Astrocyte (in vitro differentiated cells and primary cell): ENCODE measurements around the gene EIF2D. TPM values are rescaled to one million over a fixed set of nuclear protein-coding genes. Genes with fewer than 3 reads are reported as not detected.
"Not testable (repeated sequence)": the region's sequence is repeated elsewhere in the genome, so short reads cannot be mapped to it uniquely, and the experiment has no call there.

Experiments used
- DNase-seq: peaks from one replicate; pipeline ENCODE4 v3.0.0-alpha.2; 2010; ENCODE audit warnings: low read depth
- FAIRE-seq: peaks from 2 replicates; lab custom pipeline; 2011; peaks lifted over from hg19 to GRCh38; lab: Jason Lieb, UNC
- H2AFZ ChIP-seq: 2 replicates; pipeline ENCODE4 v1.6.0; 2012; ENCODE audit warnings: low read depth, low read length, inconsistent platforms
- H3K27ac ChIP-seq: 2 replicates; pipeline ENCODE4 v1.5.1; 2011; ENCODE audit warnings: low read depth, low read length, inconsistent platforms
- H3K27me3 ChIP-seq: 2 replicates; pipeline ENCODE4 v1.6.0; 2011; ENCODE audit warnings: low read length, inconsistent platforms; ENCODE audit not compliant: insufficient read depth
- H3K36me3 ChIP-seq: 2 replicates; pipeline ENCODE4 v1.5.1; 2011; ENCODE audit warnings: low read length, inconsistent platforms; ENCODE audit not compliant: insufficient read depth
- H3K4me1 ChIP-seq: 2 replicates; pipeline ENCODE4 v1.5.1; 2011; ENCODE audit warnings: low read length, inconsistent platforms; ENCODE audit not compliant: insufficient read depth
- H3K4me2 ChIP-seq: 2 replicates; pipeline ENCODE4 v1.6.0; 2012; ENCODE audit warnings: low read length, inconsistent platforms
- H3K4me3 ChIP-seq: 2 replicates; pipeline ENCODE4 v1.5.1; 2011; ENCODE audit warnings: low read depth, mild to moderate bottlenecking, low read length, inconsistent platforms; ENCODE audit not compliant: insufficient read depth
- H3K79me2 ChIP-seq: 2 replicates; pipeline ENCODE4 v1.6.0; 2012; ENCODE audit warnings: mild to moderate bottlenecking, low read length, inconsistent platforms; ENCODE audit not compliant: insufficient read depth
- H3K9ac ChIP-seq: 2 replicates; pipeline ENCODE4 v1.6.0; 2012; ENCODE audit warnings: mild to moderate bottlenecking, low read length, inconsistent platforms
- H3K9me3 ChIP-seq: 2 replicates; pipeline ENCODE4 v1.5.1; 2012; ENCODE audit warnings: low read depth, mild to moderate bottlenecking, low read length, inconsistent platforms; ENCODE audit not compliant: insufficient read depth
- H4K20me1 ChIP-seq: 2 replicates; pipeline ENCODE4 v1.6.0; 2012; ENCODE audit warnings: low read length, inconsistent platforms; ENCODE audit not compliant: insufficient read depth
- H3K27ac Mint-ChIP-seq: one replicate; pipeline ENCODE4 v1.8.0; 2021; ENCODE audit warnings: mild to moderate bottlenecking, mixed read lengths; ENCODE audit not compliant: unreplicated experiment
- H3K27me3 Mint-ChIP-seq: one replicate; pipeline ENCODE4 v1.8.0; 2021; ENCODE audit warnings: low read depth, mixed read lengths; ENCODE audit not compliant: unreplicated experiment
- H3K36me3 Mint-ChIP-seq: one replicate; pipeline ENCODE4 v1.8.0; 2021; ENCODE audit warnings: low read depth, mixed read lengths; ENCODE audit not compliant: unreplicated experiment
- H3K4me1 Mint-ChIP-seq: one replicate; pipeline ENCODE4 v1.8.0; 2021; ENCODE audit warnings: low read depth, mixed read lengths; ENCODE audit not compliant: unreplicated experiment
- H3K4me3 Mint-ChIP-seq: one replicate; pipeline ENCODE4 v1.8.0; 2021; ENCODE audit warnings: mild to moderate bottlenecking, moderate library complexity, mixed read lengths; ENCODE audit not compliant: unreplicated experiment
- H3K9me3 Mint-ChIP-seq: one replicate; pipeline ENCODE4 v1.8.0; 2021; ENCODE audit warnings: mild to moderate bottlenecking, mixed read lengths; ENCODE audit not compliant: unreplicated experiment
- EZH2 ChIP-seq: IDR thresholded peaks from 2 replicates; pipeline ENCODE4 v1.6.1; 2012; ENCODE audit warnings: mild to moderate bottlenecking, low read length, inconsistent platforms; ENCODE audit not compliant: insufficient read depth
- total RNA-seq: library from RNA; stranded (reverse); gene quantifications from 2 replicates; pipeline ENCODE4 v1.2.1, GENCODE V29; 2021
- TF ChIP-seq, protein P1 (sequence below): IDR thresholded peaks from 2 replicates; pipeline ENCODE4 v1.5.1; 2011; ENCODE audit warnings: low read depth, mild to moderate bottlenecking, inconsistent platforms, low read length, moderate library complexity; ENCODE audit not compliant: insufficient read depth

Gene EIF2D
- total RNA-seq, 1 donor from 2014 or later: 27.3 TPM

DNA sequence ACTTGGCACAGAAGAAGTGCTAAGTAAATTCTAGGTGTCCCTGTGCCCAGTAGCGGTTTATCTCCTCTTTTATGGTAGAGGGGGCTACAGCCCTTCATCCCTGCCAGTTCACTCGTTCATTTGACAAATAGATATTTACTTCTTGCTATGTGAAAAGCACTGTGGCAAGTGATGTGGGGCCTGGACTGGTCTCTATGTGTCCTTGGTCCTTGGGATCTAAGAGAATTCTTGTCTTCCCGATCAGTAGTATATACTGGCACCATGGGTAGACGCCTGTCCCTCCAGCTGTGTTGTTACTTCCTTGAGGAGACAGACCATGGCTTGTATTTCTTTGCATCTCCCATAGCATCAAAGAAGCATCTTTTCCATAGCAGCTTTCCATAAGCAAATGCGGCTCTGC lies 29.7 kb downstream of the EIF2D start:
- no peaks in the 10 kb centered on the region for H3K36me3 ChIP-seq
- Mint-ChIP-seq H3K36me3 (peaks cover 9% of the 10 kb centered on the region), H3K27me3 (peaks cover 18% of the 10 kb centered on the region), H3K4me1 (peaks cover 21% of the 10 kb centered on the region), H3K27ac (no peak overlapping the region), H3K4me3 (no peak overlapping the region), H3K9me3 (no peaks in the 10 kb centered on the region)
- no peaks in the 10 kb centered on the region for H3K79me2 ChIP-seq
- no peak overlapping the region for H3K4me3 ChIP-seq
- H3K9ac ChIP-seq: no peak overlapping the region
- FAIRE-seq (no peak), DNase-seq (no peak)
- H3K9me3 ChIP-seq: no peaks in the 10 kb centered on the region
- H3K27me3 ChIP-seq: no peaks in the 10 kb centered on the region
- no peak overlapping the region for H2AFZ ChIP-seq
- no peak overlapping the region for H3K4me2 ChIP-seq
- H3K27ac ChIP-seq: no peak overlapping the region
- no peaks in the 10 kb centered on the region for H4K20me1 ChIP-seq
- no peak for TF ChIP-seq EZH2
- TF ChIP-seq, protein P1, sequence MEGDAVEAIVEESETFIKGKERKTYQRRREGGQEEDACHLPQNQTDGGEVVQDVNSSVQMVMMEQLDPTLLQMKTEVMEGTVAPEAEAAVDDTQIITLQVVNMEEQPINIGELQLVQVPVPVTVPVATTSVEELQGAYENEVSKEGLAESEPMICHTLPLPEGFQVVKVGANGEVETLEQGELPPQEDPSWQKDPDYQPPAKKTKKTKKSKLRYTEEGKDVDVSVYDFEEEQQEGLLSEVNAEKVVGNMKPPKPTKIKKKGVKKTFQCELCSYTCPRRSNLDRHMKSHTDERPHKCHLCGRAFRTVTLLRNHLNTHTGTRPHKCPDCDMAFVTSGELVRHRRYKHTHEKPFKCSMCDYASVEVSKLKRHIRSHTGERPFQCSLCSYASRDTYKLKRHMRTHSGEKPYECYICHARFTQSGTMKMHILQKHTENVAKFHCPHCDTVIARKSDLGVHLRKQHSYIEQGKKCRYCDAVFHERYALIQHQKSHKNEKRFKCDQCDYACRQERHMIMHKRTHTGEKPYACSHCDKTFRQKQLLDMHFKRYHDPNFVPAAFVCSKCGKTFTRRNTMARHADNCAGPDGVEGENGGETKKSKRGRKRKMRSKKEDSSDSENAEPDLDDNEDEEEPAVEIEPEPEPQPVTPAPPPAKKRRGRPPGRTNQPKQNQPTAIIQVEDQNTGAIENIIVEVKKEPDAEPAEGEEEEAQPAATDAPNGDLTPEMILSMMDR: no peak
- H3K4me1 ChIP-seq: peaks cover 7% of the 10 kb centered on the region

DNA sequence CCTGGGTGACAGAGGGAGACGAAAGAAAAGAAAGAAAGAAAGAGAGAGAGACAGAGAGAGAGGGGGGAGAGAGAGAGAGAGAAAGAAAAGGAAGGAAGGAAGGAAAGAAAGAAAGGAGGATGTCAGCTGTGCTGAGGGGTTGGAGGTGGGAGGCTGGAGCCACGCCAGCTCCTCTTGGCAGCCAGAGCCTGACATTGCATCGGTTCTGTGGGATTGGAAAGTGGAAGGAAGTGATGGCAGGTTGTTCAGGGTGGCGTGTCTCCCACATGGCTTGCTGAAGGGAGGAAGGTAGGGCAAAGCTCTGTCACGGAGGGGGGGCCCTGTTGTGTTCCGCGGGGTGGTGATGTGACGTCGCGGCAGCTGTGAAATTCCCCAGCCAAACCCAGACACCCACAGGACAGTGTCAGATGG lies 30.7 kb downstream of the EIF2D start:
- H3K79me2 ChIP-seq: no peaks in the 10 kb centered on the region
- H3K4me3 Mint-ChIP-seq: no peak overlapping the region
- no peaks in the 10 kb centered on the region for H3K27me3 ChIP-seq
- no peak overlapping the region for H3K27ac Mint-ChIP-seq
- peaks cover 7% of the 10 kb centered on the region for H3K4me1 ChIP-seq
- no peaks in the 10 kb centered on the region for H3K36me3 ChIP-seq
- no peak for FAIRE-seq
- H3K9ac ChIP-seq: no peak overlapping the region
- no peak overlapping the region for H3K4me3 ChIP-seq
- TF ChIP-seq EZH2: no peak
- TF ChIP-seq, protein P1: no peak
- no peaks in the 10 kb centered on the region for H4K20me1 ChIP-seq
- H3K9me3 Mint-ChIP-seq: no peaks in the 10 kb centered on the region
- H3K27ac ChIP-seq: no peak overlapping the region
- H2AFZ ChIP-seq: no peak overlapping the region
- no peak overlapping the region for H3K4me2 ChIP-seq
- no peaks in the 10 kb centered on the region for H3K9me3 ChIP-seq
- H3K4me1 Mint-ChIP-seq: peaks cover 13% of the 10 kb centered on the region
- H3K27me3 Mint-ChIP-seq: peaks cover 18% of the 10 kb centered on the region
- DNase-seq: no peak
- H3K36me3 Mint-ChIP-seq: peaks cover 4% of the 10 kb centered on the region

DNA sequence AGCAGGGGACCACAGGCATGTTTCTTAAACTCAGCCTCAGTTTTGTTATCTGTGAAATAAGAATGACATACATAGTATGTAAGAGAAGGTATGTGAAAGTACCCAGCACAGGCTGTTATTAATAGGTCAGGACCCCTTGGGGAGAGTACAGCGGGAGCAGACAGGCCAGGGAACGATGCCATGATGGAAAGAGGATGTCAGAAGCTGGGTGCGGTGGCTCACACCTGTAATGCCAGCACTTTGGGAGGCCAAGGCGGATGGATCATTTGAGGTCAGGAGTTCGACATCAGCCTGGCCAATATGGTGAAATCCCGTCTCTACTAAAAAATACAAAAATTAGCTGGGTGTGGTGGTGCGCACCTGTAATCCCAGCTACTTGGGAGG lies 31.2 kb downstream of the EIF2D start:
- not testable (repeated sequence) for H3K4me2 ChIP-seq, DNase-seq, H3K36me3 Mint-ChIP-seq, H3K4me1 ChIP-seq, H3K9me3 ChIP-seq, H3K27ac ChIP-seq, H3K79me2 ChIP-seq, H3K4me3 Mint-ChIP-seq, FAIRE-seq, H2AFZ ChIP-seq, H3K27ac Mint-ChIP-seq, H3K9me3 Mint-ChIP-seq, H4K20me1 ChIP-seq, H3K36me3 ChIP-seq, H3K9ac ChIP-seq, H3K4me3 ChIP-seq, H3K27me3 ChIP-seq
- Mint-ChIP-seq H3K4me1 (peaks cover 11% of the 10 kb centered on the region), H3K27me3 (peaks cover 18% of the 10 kb centered on the region)
